NB4 (cell line): Measurements from ENCODE around the gene LITAFD.
A peak's percentile ranks its signal among the peaks of the same experiment; 100 is the strongest.
"Not testable (repeated sequence)": the region's sequence is repeated elsewhere in the genome, so short reads cannot be mapped to it uniquely, and the experiment has no call there.

Source experiments
- DNase-seq: peaks from one replicate; pipeline ENCODE4 v3.0.0; 2010; ENCODE audit warnings: low read depth
- H3K4me3 ChIP-seq: one replicate; pipeline ENCODE4 v1.5.1; 2011; ENCODE audit warnings: mild to moderate bottlenecking, low read depth, low read length, moderate library complexity
- MYC ChIP-seq: IDR thresholded peaks from 2 replicates; pipeline ENCODE4 v1.6.1; 2011; ENCODE audit warnings: low read depth, low read length
- POLR2A ChIP-seq: IDR thresholded peaks from 2 replicates; pipeline ENCODE4 v1.6.1; 2011; ENCODE audit warnings: mild to moderate bottlenecking; ENCODE audit not compliant: insufficient read length; ENCODE audit errors: extremely low read depth
- TF ChIP-seq, protein P1 (sequence below): IDR thresholded peaks from one replicate; pipeline ENCODE4 v1.5.1; 2012; ENCODE audit warnings: low read depth, low read length
- TF ChIP-seq, protein P2 (sequence below): IDR thresholded peaks from 2 replicates; pipeline ENCODE4 v1.6.1; 2011; ENCODE audit warnings: low read depth, low read length

LITAFD gene

DNA sequence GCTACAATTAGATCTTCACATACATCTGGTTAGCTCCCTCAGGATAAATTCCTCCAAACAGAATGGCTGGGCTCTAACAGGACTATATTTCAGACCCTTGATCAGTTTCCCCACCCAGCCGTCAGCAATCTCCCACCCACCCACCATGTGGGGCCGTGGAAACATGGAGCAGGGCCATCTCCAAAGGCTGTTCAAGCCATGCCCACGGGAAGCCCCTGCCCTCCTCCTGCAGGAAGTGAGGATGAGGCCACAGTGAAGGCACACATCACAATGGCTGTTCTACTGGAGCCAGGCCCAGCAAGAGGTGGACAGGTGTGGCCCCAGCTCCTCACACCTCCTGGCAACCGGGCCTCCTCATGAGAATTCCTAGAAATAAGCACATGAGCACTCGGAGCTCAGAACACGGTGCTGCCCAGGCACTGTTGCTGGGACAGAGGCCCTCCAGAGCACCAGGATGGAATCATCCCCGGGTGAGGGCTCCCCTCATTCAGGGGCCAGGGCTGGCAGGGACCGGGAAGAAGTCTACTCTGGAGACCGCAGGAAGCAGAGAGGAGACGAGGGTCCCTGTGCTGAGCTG is at the start of gene LITAFD:
Gene LITAFD, plus strand, starts transcription at position 311 of the 577 bp plus-strand sequence. CDS start 2,005 bp downstream, outside the sequence.
- TF ChIP-seq, protein P1, sequence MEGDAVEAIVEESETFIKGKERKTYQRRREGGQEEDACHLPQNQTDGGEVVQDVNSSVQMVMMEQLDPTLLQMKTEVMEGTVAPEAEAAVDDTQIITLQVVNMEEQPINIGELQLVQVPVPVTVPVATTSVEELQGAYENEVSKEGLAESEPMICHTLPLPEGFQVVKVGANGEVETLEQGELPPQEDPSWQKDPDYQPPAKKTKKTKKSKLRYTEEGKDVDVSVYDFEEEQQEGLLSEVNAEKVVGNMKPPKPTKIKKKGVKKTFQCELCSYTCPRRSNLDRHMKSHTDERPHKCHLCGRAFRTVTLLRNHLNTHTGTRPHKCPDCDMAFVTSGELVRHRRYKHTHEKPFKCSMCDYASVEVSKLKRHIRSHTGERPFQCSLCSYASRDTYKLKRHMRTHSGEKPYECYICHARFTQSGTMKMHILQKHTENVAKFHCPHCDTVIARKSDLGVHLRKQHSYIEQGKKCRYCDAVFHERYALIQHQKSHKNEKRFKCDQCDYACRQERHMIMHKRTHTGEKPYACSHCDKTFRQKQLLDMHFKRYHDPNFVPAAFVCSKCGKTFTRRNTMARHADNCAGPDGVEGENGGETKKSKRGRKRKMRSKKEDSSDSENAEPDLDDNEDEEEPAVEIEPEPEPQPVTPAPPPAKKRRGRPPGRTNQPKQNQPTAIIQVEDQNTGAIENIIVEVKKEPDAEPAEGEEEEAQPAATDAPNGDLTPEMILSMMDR: no peak
- no peak for TF ChIP-seq POLR2A
- TF ChIP-seq MYC: no peak
- TF ChIP-seq, protein P2, sequence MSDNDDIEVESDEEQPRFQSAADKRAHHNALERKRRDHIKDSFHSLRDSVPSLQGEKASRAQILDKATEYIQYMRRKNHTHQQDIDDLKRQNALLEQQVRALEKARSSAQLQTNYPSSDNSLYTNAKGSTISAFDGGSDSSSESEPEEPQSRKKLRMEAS: no peak
- no peak within 1 kb of the TSS for H3K4me3 ChIP-seq
- no peak for DNase-seq

DNA sequence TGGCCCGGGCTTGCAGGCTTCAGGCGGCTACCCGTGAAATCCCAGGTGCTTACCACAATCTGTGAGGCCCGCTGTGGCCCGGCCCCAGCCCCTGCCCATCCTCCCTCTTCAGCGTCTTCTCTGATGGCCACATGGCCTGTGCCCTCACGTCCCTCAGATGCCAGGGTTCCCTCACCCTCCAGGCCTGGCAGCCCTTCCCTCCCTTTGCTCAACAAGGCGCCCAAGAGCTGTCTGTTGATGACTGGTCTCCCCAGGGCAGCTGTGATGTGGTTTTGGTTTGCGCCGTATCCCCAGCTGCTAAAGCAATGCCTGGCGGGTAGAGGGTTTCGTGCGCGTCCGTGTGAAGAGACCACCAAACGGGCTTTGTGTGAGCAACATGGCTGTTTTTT is 49.4 kb upstream of the LITAFD start:
- peak; percentile 8 for DNase-seq
- H3K4me3 ChIP-seq: no peak overlapping the region
- TF ChIP-seq, protein P2: no peak
- no peak for TF ChIP-seq MYC

DNA sequence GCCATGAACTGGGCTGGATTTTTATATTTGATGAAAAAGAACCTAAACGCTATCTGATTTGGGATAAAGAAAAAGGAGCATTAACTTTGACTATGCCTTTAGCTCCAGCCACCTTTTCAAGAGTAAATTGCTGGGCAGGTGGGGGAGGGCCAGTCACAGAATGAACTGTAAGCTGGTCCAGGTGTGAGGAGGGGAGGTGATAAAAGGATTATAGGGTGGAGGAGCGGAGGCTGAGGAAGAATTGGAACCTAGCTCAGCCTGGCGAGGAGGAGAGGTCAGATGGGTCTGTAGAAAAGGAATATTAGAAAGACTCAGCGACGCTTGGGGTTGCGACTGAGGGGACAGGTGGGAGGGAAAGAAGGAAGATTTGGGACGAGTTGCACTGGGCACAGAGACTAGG is 45.4 kb upstream of the LITAFD start:
- not testable (repeated sequence) for DNase-seq, H3K4me3 ChIP-seq

DNA sequence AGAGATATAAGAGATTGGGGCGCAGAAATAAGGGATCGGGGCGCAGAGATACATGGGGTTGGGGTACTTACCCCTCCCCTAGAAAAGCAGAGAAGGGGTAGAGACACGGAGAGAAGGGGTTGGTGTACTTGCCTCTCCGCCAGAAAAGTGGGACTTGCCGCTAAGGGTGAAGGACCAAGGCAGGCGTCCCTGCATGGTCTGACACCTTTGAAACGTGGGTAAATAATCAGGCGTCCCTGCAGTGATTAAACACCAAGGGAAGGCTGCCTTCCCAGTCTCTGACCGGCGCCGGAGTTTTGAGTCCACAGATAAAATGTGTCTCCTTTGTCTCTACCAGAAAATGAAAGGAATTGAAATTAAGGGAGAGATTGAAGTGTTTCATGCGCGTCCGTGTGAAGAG is 44.6 kb upstream of the LITAFD start:
- H3K4me3 ChIP-seq, DNase-seq: not testable (repeated sequence)

DNA sequence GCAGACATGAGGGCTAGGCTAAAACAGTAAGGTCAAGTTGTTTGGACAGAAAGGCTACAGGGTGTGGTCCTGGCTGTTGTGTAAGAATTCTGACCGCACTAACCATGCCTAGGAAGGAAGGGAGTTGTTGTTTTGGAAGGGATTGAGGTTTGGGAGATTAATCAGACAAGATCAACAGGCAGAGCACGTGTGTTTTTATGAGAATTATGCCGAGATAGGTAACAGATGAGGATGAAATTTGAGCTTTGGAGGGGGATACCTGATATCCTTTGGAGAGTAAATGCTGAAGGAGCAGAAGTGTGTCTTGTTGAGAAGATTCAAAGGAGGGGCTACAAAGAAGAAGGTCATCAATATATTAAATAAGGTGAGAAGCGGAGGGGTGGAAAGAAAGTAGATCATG is 40.1 kb upstream of the LITAFD start:
- not testable (repeated sequence) for DNase-seq, H3K4me3 ChIP-seq

DNA sequence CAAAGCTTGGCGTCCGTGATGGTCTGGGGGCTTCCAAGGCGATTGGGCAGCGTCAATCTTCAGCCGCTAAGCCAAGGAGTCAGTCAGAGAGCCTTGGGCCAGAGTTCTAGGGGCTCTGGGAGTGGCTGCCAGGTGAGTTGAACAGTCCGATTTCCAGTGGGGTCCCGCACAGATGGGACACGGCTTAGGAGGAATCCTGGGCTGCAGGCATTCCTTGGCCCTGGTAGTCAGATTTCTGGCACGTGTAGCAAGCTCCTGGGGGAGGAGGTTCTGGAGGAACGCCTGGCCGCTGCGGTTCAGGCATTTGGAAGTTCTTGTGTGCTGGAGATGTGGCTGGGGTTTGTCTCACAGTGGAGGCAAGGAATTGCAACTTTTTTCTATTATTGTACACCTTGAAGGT is 38.9 kb upstream of the LITAFD start:
- DNase-seq, H3K4me3 ChIP-seq: not testable (repeated sequence)

DNA sequence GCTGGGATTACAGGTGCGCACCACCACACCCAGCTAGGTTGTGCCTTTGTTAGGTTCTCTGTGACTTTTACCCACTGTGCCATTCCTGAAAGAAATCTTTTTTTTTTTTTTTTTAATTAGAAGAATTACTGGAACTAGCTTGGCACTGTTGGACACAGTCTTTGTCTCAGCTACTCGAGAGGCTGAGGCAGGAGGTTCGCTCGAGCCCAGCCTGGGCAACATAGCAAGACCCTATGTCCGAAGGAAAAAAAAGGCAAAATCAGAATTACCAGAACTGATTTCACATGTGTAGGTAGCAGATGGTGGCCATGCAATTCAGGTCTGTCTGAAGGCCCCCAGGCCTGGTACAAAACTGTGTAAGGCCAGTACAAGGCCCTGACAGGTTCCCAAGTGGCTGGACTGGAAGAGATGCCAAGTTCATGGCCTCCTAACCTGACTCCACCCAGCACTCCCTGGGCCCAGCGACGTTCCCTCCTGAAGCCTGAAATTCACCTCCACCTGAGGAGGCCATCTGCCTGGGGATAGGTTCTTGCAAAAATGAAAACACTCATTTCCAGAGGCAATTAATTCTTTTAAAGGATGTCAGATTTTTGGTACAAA is 36.4 kb upstream of the LITAFD start:
- no peak for DNase-seq
- no peak overlapping the region for H3K4me3 ChIP-seq
- TF ChIP-seq, protein P1: no peak
- TF ChIP-seq MYC (no peak), POLR2A (no peak)
- TF ChIP-seq, protein P2: no peak

DNA sequence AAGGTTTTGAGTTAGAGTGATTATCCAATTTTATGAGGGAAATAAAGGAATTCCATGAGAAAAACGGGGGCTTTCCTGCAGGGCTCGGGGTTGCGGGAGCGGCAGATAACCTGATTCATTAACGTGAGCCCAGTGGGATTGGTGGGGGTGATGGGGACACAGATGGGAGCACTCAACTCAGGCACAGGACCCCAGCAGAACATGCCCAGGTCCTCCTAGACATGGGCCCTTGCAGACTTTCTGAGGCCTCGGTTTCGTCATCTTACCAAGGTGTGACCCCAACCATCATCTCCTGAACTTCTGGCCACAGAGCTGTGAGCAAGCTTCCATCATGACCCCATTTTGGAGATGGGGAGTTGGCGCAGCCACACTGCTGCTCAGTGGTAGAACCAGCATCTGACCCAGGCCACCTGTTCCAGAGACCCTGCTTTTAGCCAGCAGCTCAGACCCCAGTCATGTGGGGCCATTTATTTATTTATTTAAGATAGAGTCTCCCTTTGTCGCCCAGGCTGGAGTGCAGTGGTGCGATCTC is 35.7 kb upstream of the LITAFD start:
- no peak for DNase-seq
- TF ChIP-seq, protein P1: no peak
- TF ChIP-seq POLR2A (no peak), MYC (no peak)
- TF ChIP-seq, protein P2: no peak

DNA sequence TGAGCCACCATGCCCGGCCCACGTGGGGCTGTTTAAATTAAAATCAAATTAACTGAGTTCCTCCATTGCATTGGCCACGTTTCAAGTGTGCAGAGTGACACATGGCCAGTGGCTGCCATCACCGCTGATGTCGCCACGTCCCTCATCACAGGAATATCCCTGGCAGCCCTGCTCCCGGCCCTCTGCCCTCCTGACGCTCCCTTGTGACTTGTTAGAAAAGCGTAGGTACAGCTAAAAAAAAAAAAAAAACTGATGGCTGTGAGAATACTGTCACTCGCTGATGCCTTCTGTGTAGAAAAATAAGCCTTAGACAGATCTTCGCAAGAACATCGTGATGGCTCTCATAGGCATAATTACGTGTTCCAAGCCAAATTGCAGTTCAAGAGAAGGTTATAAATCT is 35.0 kb upstream of the LITAFD start:
- no peak for DNase-seq
- H3K4me3 ChIP-seq: no peak overlapping the region
- no peak for TF ChIP-seq MYC
- no peak for TF ChIP-seq POLR2A
- TF ChIP-seq, protein P1: no peak
- TF ChIP-seq, protein P2: no peak

More for the DNA sequence above, 35.7 kb upstream of the LITAFD start:
- H3K4me3 ChIP-seq: no peak overlapping the region
